Prostate gland (tissue), 2 donors: ENCODE results near the gene BRD7. TPM values are rescaled to one million over a fixed set of nuclear protein-coding genes. Genes with fewer than 3 reads are reported as not detected.

ENCODE experiments used
- DNase-seq: peaks from one replicate; pipeline ENCODE4 v3.0.0-alpha.2; 2019; ENCODE audit warnings: low spot score
- H3K27ac ChIP-seq, 2 donors: fragments of 200-600 bp; sonication (generic); 2 replicates each; pipeline ENCODE4 v1.5.1; 2017 to 2019
- H3K27me3 ChIP-seq: fragments of 200-600 bp; sonication (generic); replicated peaks from 2 replicates; pipeline ENCODE4 v1.5.1; 2019; ENCODE audit not compliant: insufficient read depth
- H3K36me3 ChIP-seq, 2 donors: fragments of 200-600 bp; sonication (generic); 1 replicate in 1 of 2; 2 replicates in 1 of 2; pipeline versions ENCODE4 v1.5.1 to v1.8.1; 2017 to 2019
- H3K4me1 ChIP-seq: fragments of 200-600 bp; sonication (generic); replicated peaks from 2 replicates; pipeline ENCODE4 v1.5.1; 2019
- H3K4me3 ChIP-seq, 2 donors: fragments of 200-600 bp; sonication (generic); 2 replicates each; pipeline ENCODE4 v1.5.1; 2017 to 2019
- H3K9me3 ChIP-seq: fragments of 200-600 bp; sonication (generic); 2 replicates; pipeline ENCODE4 v1.5.1; 2017
- CTCF ChIP-seq, 4 experiments: fragments of 200-600 bp in 2 of 4; fragments of 450-650 bp in 2 of 4; sonication (generic) in 2 of 4; IDR thresholded peaks; 1 replicate in 3 of 4; 2 replicates in 1 of 4; pipeline ENCODE4 v1.5.1; 2016 to 2019; ENCODE audit warnings: antibody characterized with exemption in 4 of 4, mild to moderate bottlenecking in 2 of 4, moderate library complexity in 2 of 4
- POLR2A ChIP-seq: fragments of 450-650 bp; IDR thresholded peaks from one replicate; pipeline ENCODE4 v1.6.1; 2016; ENCODE audit warnings: antibody characterized with exemption, mild to moderate bottlenecking
- POLR2AphosphoS5 ChIP-seq: sonication (generic); formaldehyde crosslinking; IDR thresholded peaks from one replicate; pipeline ENCODE4 v1.6.1; 2017; ENCODE audit warnings: antibody characterized with exemption
- WGBS: methylation state at CpG from one replicate; pipeline ENCODE4 v1.1.5; 2018; 5-methylcytosine and 5-hydroxymethylcytosine counted together
- intact Hi-C: fragments of 100-400 bp; cut with DNase I; formaldehyde crosslinking; loops from one replicate; pipeline ENCODE4 v1.14.2; 2022
- total RNA-seq, 2 donors: library from RNA; depleted of rRNA; stranded (reverse); fragments of >200 nt; gene quantifications; one replicate each; pipeline ENCODE4 v1.1.0, GENCODE V29; 2016

BRD7 gene
- total RNA-seq, 2 donors from 2014 or later, result 38.7 to 66.0 TPM

GRCh38 chr16:50305441-50306061 is 63.2 kb downstream of the BRD7 start:
- WGBS, result 84% methylated on average over 21 of the region's 21 CpGs
- DNase-seq, result no peak
- TF ChIP-seq CTCF (IDR thresholded peaks at IDR 0.05) (no peak), POLR2AphosphoS5 (no peak), POLR2A (no peak)

GRCh38 chr16:50304467-50305440 is 64.0 kb downstream of the BRD7 start:
- Histone ChIP-seq H3K9me3 (no peaks in the 10 kb centered on the region), H3K27ac (no peak overlapping the region), H3K4me3 (no peak overlapping the region), H3K36me3 (no peaks in the 10 kb centered on the region), H3K4me1 (no peaks in the 10 kb centered on the region), H3K27me3 (no peaks in the 10 kb centered on the region)
- no peak for DNase-seq
- intact Hi-C loops, result no loop called here
- TF ChIP-seq CTCF (IDR thresholded peaks at IDR 0.05) (no peak), POLR2AphosphoS5 (no peak), POLR2A (no peak)
- WGBS, result 93% methylated on average over 20 of the region's 25 CpGs

More at GRCh38 chr16:50305441-50306061, 63.2 kb downstream of the BRD7 start:
- Histone ChIP-seq H3K36me3 (no peaks in the 10 kb centered on the region), H3K4me1 (no peaks in the 10 kb centered on the region), H3K27ac (no peak overlapping the region), H3K27me3 (no peaks in the 10 kb centered on the region), H3K9me3 (no peaks in the 10 kb centered on the region), H3K4me3 (no peak overlapping the region)
- intact Hi-C loops, result no loop called here

GRCh38 chr16:50303605-50304466 is 65.0 kb downstream of the BRD7 start:
- H3K4me1 ChIP-seq, result no peaks in the 10 kb centered on the region
- no peaks in the 10 kb centered on the region for H3K9me3 ChIP-seq
- no peaks in the 10 kb centered on the region for H3K36me3 ChIP-seq
- H3K4me3 ChIP-seq, result no peak overlapping the region
- intact Hi-C loops, result no loop called here
- no peak for DNase-seq
- WGBS, result 89% methylated on average over 31 of the region's 33 CpGs
- no peaks in the 10 kb centered on the region for H3K27me3 ChIP-seq
- no peak overlapping the region for H3K27ac ChIP-seq
- TF ChIP-seq CTCF (IDR thresholded peaks at IDR 0.05) (no peak), POLR2AphosphoS5 (no peak), POLR2A (no peak)

- 94% methylated on average over 11 of the region's 11 CpGs for WGBS
- no peak overlapping the region for H3K27ac ChIP-seq
- H3K4me1 ChIP-seq, result no peaks in the 10 kb centered on the region
- intact Hi-C loops, result no loop called here
- H3K27me3 ChIP-seq, result no peaks in the 10 kb centered on the region
- no peak for DNase-seq
- no peaks in the 10 kb centered on the region for H3K9me3 ChIP-seq
- no peaks in the 10 kb centered on the region for H3K36me3 ChIP-seq
- H3K4me3 ChIP-seq, result no peak overlapping the region
- TF ChIP-seq POLR2AphosphoS5 (no peak), POLR2A (no peak), CTCF (IDR thresholded peaks at IDR 0.05) (no peak)
Measured at GRCh38 chr16:50303041-50303604, 65.7 kb downstream of the BRD7 start.
